Loucy (cell line): Measurements from ENCODE around the gene ZNF699.

Experiments
- H2AFZ ChIP-seq: fragments of 200-600 bp; sonication (generic); 2 replicates; pipeline ENCODE4 v1.6.0; 2016; ENCODE audit warnings: antibody characterized with exemption, mild to moderate bottlenecking, low read length, moderate library complexity
- H3F3A ChIP-seq: fragments of 200-600 bp; 2 replicates; pipeline ENCODE4 v1.6.0; 2016; ENCODE audit warnings: antibody characterized with exemption, low read depth, mild to moderate bottlenecking
- H3K27me3 ChIP-seq: fragments of 200-600 bp; sonication (generic); 2 replicates; pipeline ENCODE4 v1.6.1; 2014; ENCODE audit warnings: low read length, mild to moderate bottlenecking; ENCODE audit not compliant: insufficient read depth, poor library complexity, severe bottlenecking
- H3K36me3 ChIP-seq: fragments of 200-600 bp; sonication (generic); 2 replicates; pipeline ENCODE4 v1.6.1; 2016; ENCODE audit warnings: low read length; ENCODE audit not compliant: insufficient read depth
- H3K4me1 ChIP-seq: fragments of 200-600 bp; sonication (generic); 2 replicates; pipeline ENCODE4 v1.5.1; 2014; ENCODE audit warnings: low read length, mild to moderate bottlenecking; ENCODE audit not compliant: insufficient read depth, poor library complexity, severe bottlenecking
- H3K4me2 ChIP-seq: fragments of 200-600 bp; sonication (generic); 2 replicates; pipeline ENCODE4 v1.6.0; 2014; ENCODE audit warnings: antibody characterized with exemption, low read length, low read depth, mild to moderate bottlenecking; ENCODE audit not compliant: poor library complexity, severe bottlenecking
- H3K4me3 ChIP-seq: fragments of 200-600 bp; sonication (generic); 2 replicates; pipeline ENCODE4 v1.5.1; 2014; ENCODE audit warnings: low read length, mild to moderate bottlenecking, mixed read lengths; ENCODE audit not compliant: poor library complexity, severe bottlenecking
- H3K79me2 ChIP-seq: fragments of 200-600 bp; sonication (generic); 2 replicates; pipeline ENCODE4 v1.6.1; 2014; ENCODE audit warnings: low read length; ENCODE audit not compliant: insufficient read depth
- H3K9ac ChIP-seq: fragments of 200-600 bp; sonication (generic); 2 replicates; pipeline ENCODE4 v1.6.0; 2014; ENCODE audit warnings: mild to moderate bottlenecking, low read depth, low read length, moderate library complexity; ENCODE audit not compliant: poor library complexity, severe bottlenecking
- H3K9me2 ChIP-seq: fragments of 200-600 bp; sonication (generic); replicated peaks from 2 replicates; pipeline ENCODE4 v1.6.1; 2016; ENCODE audit warnings: low read depth, low read length, mixed read lengths
- H3K9me3 ChIP-seq: fragments of 200-600 bp; sonication (generic); 2 replicates; pipeline ENCODE4 v1.6.1; 2014; ENCODE audit warnings: mild to moderate bottlenecking, antibody characterized with exemption, low read length, low read depth; ENCODE audit not compliant: insufficient read depth
- H4K20me1 ChIP-seq: fragments of 200-600 bp; sonication (generic); 2 replicates; pipeline ENCODE4 v1.6.0; 2014; ENCODE audit warnings: antibody characterized with exemption, low read length, mild to moderate bottlenecking; ENCODE audit not compliant: insufficient read depth, poor library complexity, severe bottlenecking
- CTCF ChIP-seq: fragments of 200-600 bp; sonication (generic); conservative IDR thresholded peaks from 2 replicates; pipeline ENCODE4 v1.5.1; 2014; ENCODE audit warnings: mild to moderate bottlenecking, antibody characterized with exemption, low read length
- EZH2phosphoT487 ChIP-seq: fragments of 200-600 bp; IDR thresholded peaks from 2 replicates; pipeline ENCODE4 v1.6.1; 2018; ENCODE audit warnings: antibody characterized with exemption, mild to moderate bottlenecking, moderate library complexity, borderline replicate concordance

Gene ZNF699

GRCh38 chr19:9321338-9321737, 11.7 kb upstream of the ZNF699 start:
- Histone ChIP-seq H3K4me3 (no peak overlapping the region), H3K4me1 (peaks cover 25% of the 10 kb centered on the region), H3K9ac (no peak overlapping the region), H3K79me2 (peaks cover 20% of the 10 kb centered on the region), H3K36me3 (no peaks in the 10 kb centered on the region), H3K4me2 (no peak overlapping the region), H3F3A (peaks cover 3% of the 10 kb centered on the region; the same call in 1 of the 2 replicates), H3K9me3 (no peaks in the 10 kb centered on the region), H3K9me2 (no peaks in the 10 kb centered on the region), H3K27me3 (no peaks in the 10 kb centered on the region), H4K20me1 (no peaks in the 10 kb centered on the region), H2AFZ (no peak overlapping the region)
- TF ChIP-seq CTCF = no peak
- TF ChIP-seq EZH2phosphoT487 = no peak

- Histone ChIP-seq H3K79me2 (peaks cover 6% of the 10 kb centered on the region), H2AFZ (no peak overlapping the region), H3F3A (no peaks in the 10 kb centered on the region), H3K27me3 (no peaks in the 10 kb centered on the region), H3K4me2 (no peak overlapping the region), H3K9me2 (no peaks in the 10 kb centered on the region), H3K36me3 (no peaks in the 10 kb centered on the region), H4K20me1 (no peaks in the 10 kb centered on the region), H3K9ac (no peak overlapping the region), H3K4me1 (peaks cover 2% of the 10 kb centered on the region), H3K4me3 (no peak overlapping the region), H3K9me3 (no peaks in the 10 kb centered on the region)
- TF ChIP-seq CTCF = no peak
- TF ChIP-seq EZH2phosphoT487 = no peak
Observed at GRCh38 chr19:9313756-9314155, 4.1 kb upstream of the ZNF699 start.

GRCh38 chr19:9309974-9310446, 372 bp upstream of the ZNF699 start:
- TF ChIP-seq CTCF (no peak), EZH2phosphoT487 (no peak)
- Histone ChIP-seq H3K27me3 (no peaks in the 10 kb centered on the region), H3F3A (no peaks in the 10 kb centered on the region), H4K20me1 (no peaks in the 10 kb centered on the region), H3K4me3 (peak overlapping the region; percentile 95), H3K9me2 (no peaks in the 10 kb centered on the region), H3K9ac (peak overlapping the region; percentile 85), H3K4me2 (peak overlapping the region; percentile 76), H3K36me3 (no peaks in the 10 kb centered on the region), H3K79me2 (peaks cover 13% of the 10 kb centered on the region), H3K4me1 (peaks cover 9% of the 10 kb centered on the region), H2AFZ (peak overlapping the region; percentile 97), H3K9me3 (no peaks in the 10 kb centered on the region)
